Loucy (cell line): ENCODE measurements around the gene MAP3K6.

Source experiments
- CTCF ChIP-seq: fragments of 200-600 bp; sonication (generic); conservative IDR thresholded peaks from 2 replicates; pipeline ENCODE4 v1.5.1; 2014; ENCODE audit warnings: mild to moderate bottlenecking, antibody characterized with exemption, low read length
- EZH2phosphoT487 ChIP-seq: fragments of 200-600 bp; IDR thresholded peaks from 2 replicates; pipeline ENCODE4 v1.6.1; 2018; ENCODE audit warnings: antibody characterized with exemption, mild to moderate bottlenecking, moderate library complexity, borderline replicate concordance

GRCh38 chr1:27392778-27393635, 26.2 kb upstream of the MAP3K6 start:
- TF ChIP-seq CTCF (no peak), EZH2phosphoT487 (no peak)
